BLaER1 treated with 17β-estradiol and CSF1 and Interleukin-3, amounts not matched to agents 10 nM and 100 nM (cell line): ENCODE results near the gene TBKBP1.

Experiments
- H3K27ac ChIP-seq, 11 experiments: shearing (Covaris generic); formaldehyde crosslinking; 2 replicates each; pipeline ENCODE4 v1.8.1; 2022
- H3K27me3 ChIP-seq, 11 experiments: shearing (Covaris generic); formaldehyde crosslinking; 2 replicates each; pipeline ENCODE4 v1.8.1; 2022
- H3K36me3 ChIP-seq, 11 experiments: shearing (Covaris generic); formaldehyde crosslinking; 2 replicates each; pipeline ENCODE4 v1.8.1; 2022
- H3K4me1 ChIP-seq, 10 experiments: shearing (Covaris generic); formaldehyde crosslinking; 2 replicates each; pipeline ENCODE4 v1.8.1; 2022
- H3K4me2 ChIP-seq, 11 experiments: shearing (Covaris generic); formaldehyde crosslinking; 2 replicates each; pipeline ENCODE4 v1.8.1; 2022
- H3K4me3 ChIP-seq, 10 experiments: shearing (Covaris generic); formaldehyde crosslinking; 2 replicates each; pipeline ENCODE4 v1.8.1; 2022
- H3K9ac ChIP-seq, 11 experiments: shearing (Covaris generic); formaldehyde crosslinking; 2 replicates each; pipeline ENCODE4 v1.8.1; 2022
- H3K9me3 ChIP-seq, 11 experiments: shearing (Covaris generic); formaldehyde crosslinking; replicated peaks in 1 of 11; 2 replicates each; pipeline ENCODE4 v1.8.1; 2022
- H4K20me1 ChIP-seq, 11 experiments: shearing (Covaris generic); formaldehyde crosslinking; 2 replicates each; pipeline ENCODE4 v1.8.1; 2022
- Cebpa-rat ChIP-seq, 11 experiments: shearing (Covaris generic); IDR thresholded peaks; 2 replicates each; pipeline ENCODE4 v1.8.1; 2022

TBKBP1 gene

GRCh38 chr17:47692895-47693730 is 848 bp upstream of the TBKBP1 start:
- H3K4me3 ChIP-seq: peak overlapping the region; percentile 65 to 89 (median 76)
- no peak for TF ChIP-seq Cebpa-rat (IDR thresholded peaks at IDR 0.05)
- peak overlapping the region; percentile 53 to 96 (median 93); a peak in 21 of 22 replicates for H3K27ac ChIP-seq
- H3K9ac ChIP-seq: peak overlapping the region; percentile 88 to 97 (median 93)
- H4K20me1 ChIP-seq: peaks cover 7 to 32% (median 20%) of the 10 kb centered on the region in 11 experiments; a peak in 17 of 22 replicates
- H3K36me3 ChIP-seq: peaks cover 0 to 13% (median 2%) of the 10 kb centered on the region in 11 experiments; a peak in 9 of 22 replicates
- H3K4me1 ChIP-seq: peaks cover 66 to 73% (median 71%) of the 10 kb centered on the region in 10 experiments
- H3K4me2 ChIP-seq: peak overlapping the region; percentile 75 to 98 (median 92)
- H3K27me3 ChIP-seq: no peaks in the 10 kb centered on the region
- H3K9me3 ChIP-seq: no peaks in the 10 kb centered on the region

GRCh38 chr17:47694581-47695428 is 844 bp downstream of the TBKBP1 start:
- peak overlapping the region; percentile 86 to 96 (median 93) for H3K27ac ChIP-seq

GRCh38 chr17:47695429-47696376 is 1.7 kb downstream of the TBKBP1 start:
- peaks cover 12 to 49% (median 36%) of the 10 kb centered on the region in 11 experiments; a peak in 20 of 22 replicates for H4K20me1 ChIP-seq
- no peak for TF ChIP-seq Cebpa-rat (IDR thresholded peaks at IDR 0.05)
- H3K4me1 ChIP-seq: peaks cover 59 to 89% (median 84%) of the 10 kb centered on the region in 10 experiments
- peak overlapping the region; percentile 91 to 100 (median 96) for H3K4me2 ChIP-seq
- peak overlapping the region; percentile 65 to 89 (median 76) for H3K4me3 ChIP-seq
- H3K36me3 ChIP-seq: peaks cover 6 to 33% (median 21%) of the 10 kb centered on the region in 11 experiments; a peak in 21 of 22 replicates
- H3K9ac ChIP-seq: peak overlapping the region; percentile 88 to 97 (median 93)
- no peaks in the 10 kb centered on the region for H3K9me3 ChIP-seq
- no peaks in the 10 kb centered on the region for H3K27me3 ChIP-seq
- peak overlapping the region; percentile 55 to 96 (median 93); a peak in 21 of 22 replicates for H3K27ac ChIP-seq

More at GRCh38 chr17:47694581-47695428, 844 bp downstream of the TBKBP1 start:
- Histone ChIP-seq H3K4me3 (peak overlapping the region; percentile 65 to 89 (median 76)), H3K9ac (peak overlapping the region; percentile 88 to 97 (median 93)), H3K4me2 (peak overlapping the region; percentile 91 to 100 (median 96)), H3K27me3 (no peaks in the 10 kb centered on the region), H3K36me3 (peaks cover 6 to 26% (median 15%) of the 10 kb centered on the region in 11 experiments; a peak in 20 of 22 replicates), H3K9me3 (no peaks in the 10 kb centered on the region), H3K4me1 (peaks cover 66 to 88% (median 84%) of the 10 kb centered on the region in 10 experiments), H4K20me1 (peaks cover 12 to 44% (median 34%) of the 10 kb centered on the region in 11 experiments; a peak in 20 of 22 replicates)
- TF ChIP-seq Cebpa-rat (IDR thresholded peaks at IDR 0.05): no peak

- no peaks in the 10 kb centered on the region for H3K9me3 ChIP-seq
- H3K27me3 ChIP-seq: no peaks in the 10 kb centered on the region
- peaks cover 6 to 41% (median 28%) of the 10 kb centered on the region in 11 experiments; a peak in 21 of 22 replicates for H3K36me3 ChIP-seq
- H3K9ac ChIP-seq: peak overlapping the region; percentile 17 to 96 (median 90); a peak in 20 of 22 replicates
- no peak for TF ChIP-seq Cebpa-rat (IDR thresholded peaks at IDR 0.05)
- H3K4me3 ChIP-seq: peak overlapping the region in 9 of 10 experiments; percentile 65 to 89 (median 75); a peak in 17 of 20 replicates
- H3K4me2 ChIP-seq: peak overlapping the region; percentile 91 to 100 (median 96)
- H3K27ac ChIP-seq: peak overlapping the region in 8 of 11 experiments; percentile 83 to 96 (median 92); a peak in 13 of 22 replicates
- H4K20me1 ChIP-seq: peaks cover 12 to 61% (median 38%) of the 10 kb centered on the region in 11 experiments; a peak in 20 of 22 replicates
- H3K4me1 ChIP-seq: peaks cover 60 to 89% (median 84%) of the 10 kb centered on the region in 10 experiments
These were observed 3.0 kb downstream of the TBKBP1 start for GRCh38 chr17:47696717-47697642.

GRCh38 chr17:47697906-47698711 is 4.1 kb downstream of the TBKBP1 start:
- peaks cover 12 to 67% (median 39%) of the 10 kb centered on the region in 11 experiments; a peak in 20 of 22 replicates for H4K20me1 ChIP-seq
- H3K9ac ChIP-seq: peak overlapping the region in 9 of 11 experiments; percentile 15 to 95 (median 90); a peak in 11 of 22 replicates
- no peaks in the 10 kb centered on the region for H3K9me3 ChIP-seq
- peaks cover 60 to 89% (median 84%) of the 10 kb centered on the region in 10 experiments for H3K4me1 ChIP-seq
- no peaks in the 10 kb centered on the region for H3K27me3 ChIP-seq
- no peak overlapping the region for H3K27ac ChIP-seq
- peak overlapping the region in 6 of 10 experiments; percentile 74 to 89 (median 75); a peak in 10 of 20 replicates for H3K4me3 ChIP-seq
- H3K36me3 ChIP-seq: peaks cover 6 to 41% (median 28%) of the 10 kb centered on the region in 11 experiments; a peak in 21 of 22 replicates
- TF ChIP-seq Cebpa-rat (IDR thresholded peaks at IDR 0.05): no peak
- H3K4me2 ChIP-seq: peak overlapping the region; percentile 5 to 100 (median 96); a peak in 21 of 22 replicates
